IPS DF 4.7 (cell line): ENCODE results near the gene ZNF543.
"Not testable (repeated sequence)": the region's sequence is repeated elsewhere in the genome, so short reads cannot be mapped to it uniquely, and the experiment has no call there.

Source experiments
- DNase-seq: peaks from one replicate; pipeline ENCODE4 v3.0.0-alpha.2; 2013; ENCODE audit warnings: low spot score; ENCODE audit errors: extremely low read depth

The ZNF543 gene

GRCh38 chr19:57319869-57320179, 448 bp upstream of the ZNF543 start:
- DNase-seq: no peak

DNA sequence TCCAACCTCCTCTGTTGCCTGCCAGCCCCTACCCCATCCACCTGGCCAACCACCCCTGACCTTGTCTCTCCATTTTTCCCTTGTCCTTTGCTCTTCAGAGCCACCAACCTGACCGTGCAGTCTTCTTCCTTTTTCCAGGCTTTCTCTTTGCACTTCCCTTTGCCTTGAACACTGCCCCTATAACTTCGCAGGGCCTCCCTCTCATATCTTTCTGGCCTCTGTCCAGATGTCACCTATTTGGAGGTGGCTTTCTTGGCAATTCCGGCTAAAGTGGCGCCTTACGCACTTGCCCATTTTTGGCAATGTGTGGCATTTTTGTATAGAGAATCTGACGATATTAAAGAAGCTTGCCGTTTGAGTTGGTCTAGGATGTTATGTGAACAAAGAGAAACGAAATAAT, 844 bp downstream of the ZNF543 start:
- no peak for DNase-seq

DNA sequence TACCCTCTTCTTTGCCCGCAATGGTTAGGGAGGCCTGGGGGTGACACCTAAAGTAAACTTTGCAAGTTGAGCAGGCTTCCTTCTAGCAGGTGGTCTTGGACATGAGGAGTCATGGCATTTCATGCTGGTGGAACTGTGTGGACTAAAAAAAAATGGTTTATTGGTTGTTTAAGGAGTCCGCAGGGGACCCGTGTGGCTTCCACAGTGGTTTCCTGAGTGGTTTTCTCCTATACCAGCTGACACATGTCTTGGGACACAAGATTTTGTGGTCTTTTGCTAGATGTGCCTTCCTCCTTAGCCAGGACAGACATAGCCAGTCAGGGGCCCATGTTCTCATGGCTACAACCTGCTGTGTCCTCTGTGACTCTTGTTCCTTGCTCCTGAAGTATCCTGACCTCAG, 1.5 kb downstream of the ZNF543 start:
- no peak for DNase-seq

GRCh38 chr19:57324992-57325391, 4.7 kb downstream of the ZNF543 start:
- no peak for DNase-seq

GRCh38 chr19:57327993-57328392, 7.7 kb downstream of the ZNF543 start:
- DNase-seq: no peak

DNA sequence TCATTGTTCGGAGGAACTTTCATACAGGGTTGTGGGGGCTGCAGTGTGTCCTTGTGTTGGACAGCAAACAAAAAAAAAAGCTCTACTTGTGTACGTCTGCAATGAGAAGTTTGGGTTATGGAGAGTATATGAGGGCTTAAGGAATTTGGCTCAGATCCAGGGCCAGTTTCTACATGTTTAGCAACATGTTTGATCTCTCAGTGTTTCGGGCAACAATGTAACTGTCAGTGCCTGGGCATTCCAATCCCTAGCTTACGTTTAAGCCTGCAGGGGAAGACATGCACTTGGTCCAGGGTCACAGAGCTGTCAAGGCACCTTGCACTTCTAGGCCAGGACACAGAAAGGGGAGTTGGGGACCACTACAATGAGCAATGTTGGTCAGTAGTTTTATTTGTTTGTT, 13.9 kb downstream of the ZNF543 start:
- DNase-seq: no peak

DNA sequence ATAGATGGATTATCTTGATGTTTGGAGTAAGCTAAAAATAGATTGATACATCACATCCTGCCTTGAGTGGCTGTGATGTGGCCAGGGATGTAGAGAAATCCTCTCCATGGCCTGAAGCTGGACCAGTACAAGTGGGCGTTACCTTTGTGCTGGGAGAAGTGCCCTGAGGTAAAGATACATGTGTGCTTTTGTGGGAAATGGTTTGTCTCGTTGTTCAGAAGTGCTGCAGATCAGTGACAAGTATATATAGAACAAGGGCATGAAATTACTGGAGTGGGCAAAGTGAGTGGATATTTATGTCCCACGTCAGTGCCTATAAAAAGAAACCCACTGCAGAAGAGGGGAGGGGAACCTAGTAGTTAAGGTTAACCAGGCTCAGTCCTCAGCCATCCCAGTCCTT, 18.6 kb downstream of the ZNF543 start:
- no peak for DNase-seq

- DNase-seq: no peak
Observed at GRCh38 chr19:57342582-57342981, 22.3 kb downstream of the ZNF543 start.

DNA sequence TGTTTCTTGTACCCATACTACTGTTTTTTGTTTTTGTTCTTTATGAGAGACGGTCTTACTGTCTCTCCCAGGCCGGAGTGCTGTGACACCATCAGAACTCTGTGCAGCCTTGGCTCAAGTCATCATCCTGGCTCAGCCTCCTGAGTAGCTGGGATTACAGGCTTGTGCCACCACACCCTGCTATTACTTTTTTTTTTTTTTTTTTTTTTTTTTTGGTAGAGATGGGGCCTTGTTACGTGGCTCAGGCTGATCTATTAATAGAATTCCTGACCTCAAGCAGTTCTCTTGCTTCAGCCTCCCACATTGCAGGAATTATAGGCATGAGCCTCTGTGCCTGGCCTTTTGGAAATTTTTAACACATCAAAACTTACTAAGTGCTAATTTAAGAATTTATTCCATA, 27.9 kb downstream of the ZNF543 start:
- DNase-seq: no peak

- DNase-seq: peak; percentile 85
Observed at GRCh38 chr19:57350877-57351805, 30.9 kb downstream of the ZNF543 start, which contains the start of gene ZNF304. ZNF304 (plus strand) TSS chr19:57351271; CDS start chr19:57351665, 394 bp downstream.

DNA sequence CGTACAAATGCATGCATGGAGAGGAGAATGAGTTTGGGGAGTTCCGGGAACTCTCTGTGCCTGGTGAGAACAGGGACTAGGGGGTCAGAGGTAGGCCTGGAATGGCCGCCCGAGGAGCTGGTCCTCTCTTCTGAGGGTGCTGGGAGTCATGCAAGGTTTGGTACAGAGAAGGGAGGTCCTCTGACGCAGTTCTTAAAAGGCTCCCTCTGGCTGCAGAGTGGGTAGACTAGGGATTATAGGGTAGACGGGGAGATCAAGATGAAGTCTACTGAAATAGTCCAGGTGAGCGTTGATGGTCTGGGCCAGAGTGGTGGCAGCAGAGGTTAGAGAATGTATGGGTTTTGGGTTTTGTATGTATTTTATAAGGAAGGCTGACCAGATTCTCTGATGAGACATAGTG, 31.6 kb downstream of the ZNF543 start:
- DNase-seq: no peak

- no peak for DNase-seq
Observed at GRCh38 chr19:57355916-57356315, 35.6 kb downstream of the ZNF543 start.

- no peak for DNase-seq
Observed at GRCh38 chr19:57357406-57357805, 37.1 kb downstream of the ZNF543 start.

DNA sequence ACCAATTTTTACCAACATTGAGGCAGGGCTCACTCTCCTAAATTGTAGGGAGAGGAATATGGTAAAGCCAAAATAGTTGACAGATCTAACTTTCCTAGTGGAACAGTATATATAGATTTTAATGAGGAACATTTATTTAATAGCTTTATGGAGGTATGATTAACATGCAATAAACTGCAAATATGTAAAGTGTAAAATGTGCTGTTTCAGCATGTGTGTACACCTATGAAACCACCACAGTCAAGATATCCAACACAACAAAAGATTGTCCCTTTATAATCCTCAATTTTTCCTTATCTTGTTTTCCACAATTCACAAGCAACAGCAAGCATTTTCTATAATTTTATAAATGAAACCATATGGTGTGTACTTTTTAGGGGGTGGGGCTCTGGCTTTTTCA, 39.0 kb downstream of the ZNF543 start:
- no peak for DNase-seq

GRCh38 chr19:57362419-57362818, 42.1 kb downstream of the ZNF543 start:
- DNase-seq: no peak

DNA sequence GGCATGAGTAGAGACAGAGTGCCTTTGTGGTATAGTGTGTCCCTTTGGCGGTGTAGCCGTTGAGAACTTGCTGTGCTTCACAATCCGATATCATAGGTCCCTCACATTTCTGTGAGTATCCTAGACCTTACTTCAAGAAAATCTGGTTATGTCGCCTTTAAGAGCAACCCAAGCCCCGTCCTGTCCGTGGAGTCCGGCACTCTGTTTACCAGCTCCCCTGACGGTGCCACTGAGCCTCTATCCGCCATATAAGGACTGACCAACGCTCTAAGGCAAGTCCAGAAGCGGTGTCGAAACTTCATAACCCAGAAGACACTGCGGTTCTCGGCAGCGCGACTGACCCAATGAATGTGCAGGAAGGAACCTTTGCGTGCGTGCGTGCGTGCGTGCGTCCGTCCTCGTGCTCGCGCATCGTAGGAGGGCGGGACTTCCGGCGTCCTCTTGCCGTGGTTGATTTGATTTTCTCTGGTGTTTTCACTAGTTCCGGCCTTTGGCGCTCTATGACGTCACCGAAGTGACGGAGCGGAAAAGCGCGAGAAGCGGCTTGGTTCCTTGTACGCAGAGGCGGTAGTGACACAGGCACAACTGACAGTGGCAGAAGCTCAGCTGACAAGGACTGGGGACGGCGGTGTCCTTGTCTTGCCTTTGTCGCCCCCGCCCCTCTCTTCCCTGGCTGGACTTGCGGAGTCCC, 42.9 kb downstream of the ZNF543 start, which contains the start of the genes TRAPPC2B and ZNF547:
Gene TRAPPC2B (plus strand): TSS at position 555 of the 691 bp plus-strand sequence. CDS start 1,283 bp downstream, outside the sequence.
Gene ZNF547 (plus strand): TSS at position 555 of the 691 bp plus-strand sequence. CDS start 5,005 bp downstream, outside the sequence.
- DNase-seq: peak; percentile 96

DNA sequence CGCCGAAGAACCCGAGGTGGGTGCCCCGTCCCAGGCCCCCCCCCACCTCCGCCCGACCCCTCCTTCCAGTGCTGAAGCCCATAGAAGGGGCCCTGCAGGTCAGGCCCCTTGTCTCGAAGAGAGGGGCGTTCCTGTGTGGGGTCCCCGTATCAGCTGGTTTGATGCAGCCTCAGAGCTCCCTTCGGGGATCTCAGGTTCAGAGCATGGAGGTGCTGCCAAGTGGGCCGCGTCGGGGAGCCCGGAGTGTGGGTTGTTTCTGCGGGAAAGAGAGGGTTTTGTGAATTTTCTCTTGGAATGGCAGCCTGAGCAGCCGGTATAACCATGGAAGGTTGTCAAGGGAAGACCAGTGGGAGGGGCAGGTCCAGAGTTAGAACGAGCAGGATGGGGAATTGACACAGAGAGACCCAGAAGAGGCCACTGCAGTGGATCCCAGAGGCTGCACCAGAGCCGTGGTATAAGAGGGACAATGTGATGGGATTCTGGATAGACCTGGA, 43.5 kb downstream of the ZNF543 start:
- no peak for DNase-seq

DNA sequence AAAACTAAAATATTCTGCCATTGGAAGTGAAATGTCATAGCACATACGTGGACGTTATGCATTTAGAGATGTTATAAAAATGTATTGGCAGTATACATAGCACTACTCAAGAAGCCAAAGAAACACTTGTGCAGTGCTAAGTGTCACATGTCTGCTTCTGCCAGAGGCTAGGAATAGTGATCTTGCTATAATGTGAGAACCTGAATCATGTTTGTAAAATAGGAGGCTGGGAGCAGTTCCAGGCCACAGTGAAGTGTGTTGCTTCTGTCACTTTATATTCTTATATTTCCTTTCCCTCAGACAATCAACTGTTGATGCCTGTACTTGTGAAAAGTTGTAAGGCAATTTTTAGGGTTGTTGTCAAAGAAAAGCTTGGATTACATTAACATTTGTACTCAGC, 46.5 kb downstream of the ZNF543 start:
- DNase-seq: no peak

DNA sequence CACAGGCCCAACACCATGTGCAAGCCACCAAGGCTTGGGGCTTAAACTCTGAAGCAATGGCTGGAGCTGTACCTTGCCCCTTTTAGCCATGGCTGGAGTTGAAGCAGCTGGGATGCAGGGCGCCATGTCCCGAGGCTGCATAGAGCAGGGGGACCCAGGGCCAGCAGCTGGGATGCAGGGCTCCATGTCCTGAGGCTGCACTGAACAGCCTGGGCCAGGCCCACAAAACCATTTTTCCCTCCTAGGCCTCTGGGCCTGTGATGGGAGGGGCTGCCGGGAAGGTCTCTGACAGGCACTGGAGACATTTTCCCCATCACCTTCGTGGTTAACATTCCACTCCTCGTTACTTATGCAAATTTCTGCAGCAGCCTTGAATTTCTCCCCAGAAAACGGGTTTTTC, 53.9 kb downstream of the ZNF543 start:
- no peak for DNase-seq

DNA sequence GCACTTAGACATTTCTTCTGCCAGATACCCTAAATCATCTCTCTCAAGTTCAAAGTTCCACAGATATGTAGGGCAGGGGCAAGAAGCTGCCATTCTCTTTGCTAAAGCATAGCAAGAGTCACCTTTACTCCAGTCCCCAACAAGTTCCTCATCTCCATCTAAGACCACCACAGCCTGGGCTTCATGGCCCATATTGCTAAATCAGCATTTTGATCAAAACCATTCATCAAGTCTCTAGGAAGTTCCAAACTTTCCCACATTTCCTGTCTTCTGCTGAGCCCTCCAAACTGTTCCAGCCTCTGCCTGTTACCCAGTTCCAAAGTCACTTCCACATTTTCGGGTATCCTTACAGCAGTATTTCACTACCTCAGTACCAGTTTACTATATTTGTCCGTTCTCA, 54.4 kb downstream of the ZNF543 start:
- not testable (repeated sequence) for DNase-seq

DNA sequence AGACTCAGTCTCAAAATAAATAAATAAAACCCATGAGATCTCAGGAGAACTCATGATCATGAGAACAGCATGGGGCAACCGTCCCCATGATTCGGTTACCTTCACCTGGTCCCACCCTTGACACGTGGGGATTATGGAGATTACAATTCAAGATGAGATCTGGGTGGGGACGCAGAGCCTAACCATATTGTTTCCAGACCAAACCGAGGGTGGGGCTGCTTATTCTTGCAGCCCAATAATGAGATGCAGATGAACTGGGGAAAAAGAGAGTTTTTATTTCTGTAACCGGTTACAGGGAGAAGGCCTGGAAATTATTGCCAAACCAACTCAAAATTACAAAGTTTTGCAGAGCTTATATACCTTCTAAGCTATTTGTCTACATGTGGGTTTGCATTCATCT, 55.9 kb downstream of the ZNF543 start:
- no peak for DNase-seq

- DNase-seq: no peak
Observed at GRCh38 chr19:57377498-57378146, 57.4 kb downstream of the ZNF543 start.
